Astrocyte (in vitro differentiated cells and primary cell): ENCODE data around the gene SLAMF6.

Experiments used
- EZH2 ChIP-seq: IDR thresholded peaks from 2 replicates; pipeline ENCODE4 v1.6.1; 2012; ENCODE audit warnings: mild to moderate bottlenecking, low read length, inconsistent platforms; ENCODE audit not compliant: insufficient read depth
- TF ChIP-seq, protein P1 (sequence below): IDR thresholded peaks from 2 replicates; pipeline ENCODE4 v1.5.1; 2011; ENCODE audit warnings: low read depth, mild to moderate bottlenecking, inconsistent platforms, low read length, moderate library complexity; ENCODE audit not compliant: insufficient read depth

- TF ChIP-seq, protein P1, sequence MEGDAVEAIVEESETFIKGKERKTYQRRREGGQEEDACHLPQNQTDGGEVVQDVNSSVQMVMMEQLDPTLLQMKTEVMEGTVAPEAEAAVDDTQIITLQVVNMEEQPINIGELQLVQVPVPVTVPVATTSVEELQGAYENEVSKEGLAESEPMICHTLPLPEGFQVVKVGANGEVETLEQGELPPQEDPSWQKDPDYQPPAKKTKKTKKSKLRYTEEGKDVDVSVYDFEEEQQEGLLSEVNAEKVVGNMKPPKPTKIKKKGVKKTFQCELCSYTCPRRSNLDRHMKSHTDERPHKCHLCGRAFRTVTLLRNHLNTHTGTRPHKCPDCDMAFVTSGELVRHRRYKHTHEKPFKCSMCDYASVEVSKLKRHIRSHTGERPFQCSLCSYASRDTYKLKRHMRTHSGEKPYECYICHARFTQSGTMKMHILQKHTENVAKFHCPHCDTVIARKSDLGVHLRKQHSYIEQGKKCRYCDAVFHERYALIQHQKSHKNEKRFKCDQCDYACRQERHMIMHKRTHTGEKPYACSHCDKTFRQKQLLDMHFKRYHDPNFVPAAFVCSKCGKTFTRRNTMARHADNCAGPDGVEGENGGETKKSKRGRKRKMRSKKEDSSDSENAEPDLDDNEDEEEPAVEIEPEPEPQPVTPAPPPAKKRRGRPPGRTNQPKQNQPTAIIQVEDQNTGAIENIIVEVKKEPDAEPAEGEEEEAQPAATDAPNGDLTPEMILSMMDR = no peak
- no peak for TF ChIP-seq EZH2
Measured at GRCh38 chr1:160496334-160496733, 26.7 kb downstream of the SLAMF6 start.
